Measurements from ENCODE around the gene GPR108. TPM values are rescaled to one million over a fixed set of nuclear protein-coding genes. Genes with fewer than 3 reads are reported as not detected.
A peak's percentile ranks its signal among the peaks of the same experiment; 100 is the strongest.
"Not testable (repeated sequence)": the region's sequence is repeated elsewhere in the genome, so short reads cannot be mapped to it uniquely, and the experiment has no call there.

Gene GPR108
- total RNA-seq, 3 donors from 2014 or later = 74.8 to 115 (median 89.2) TPM

DNA sequence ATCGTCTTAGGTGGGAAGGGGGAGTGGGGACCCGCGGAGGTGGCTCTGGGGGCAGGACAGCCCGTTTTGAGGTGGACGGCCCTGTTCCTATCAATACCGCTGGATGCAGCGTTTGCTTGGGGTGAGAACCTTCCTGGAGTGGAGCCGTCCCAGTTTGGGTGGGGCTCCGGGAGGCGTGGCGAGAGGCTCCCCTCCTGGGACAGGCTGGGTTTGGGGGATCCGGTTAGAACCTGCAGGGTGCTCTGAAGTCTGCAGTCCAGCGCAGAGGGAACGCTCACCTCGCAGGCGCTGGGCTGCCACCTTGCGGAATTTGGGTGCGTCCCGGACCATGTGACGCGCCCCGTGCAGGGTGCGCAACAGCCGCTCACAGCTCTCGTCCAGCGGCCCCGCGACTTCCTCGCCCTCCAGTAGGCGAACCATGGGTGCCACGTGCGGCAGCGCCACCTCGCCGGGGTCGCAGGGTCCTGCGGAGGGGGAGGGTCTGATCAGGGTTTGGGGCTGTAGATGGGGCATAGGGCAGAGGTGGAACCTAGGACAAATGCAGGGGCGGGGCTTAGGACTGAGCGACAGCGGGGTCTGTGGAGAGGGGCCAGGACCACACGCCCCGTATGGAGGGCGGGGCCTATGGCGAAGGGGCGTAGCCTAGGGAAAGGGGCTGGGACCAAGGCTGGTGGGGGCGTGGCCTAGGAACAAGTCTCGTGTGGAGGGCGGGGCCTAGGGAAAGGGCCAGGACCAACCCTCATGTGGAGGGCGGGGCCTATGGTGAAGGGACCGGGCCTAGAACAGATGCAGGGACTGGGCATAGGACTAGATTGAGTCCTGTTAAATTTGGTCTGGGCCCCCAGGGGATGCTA is 16.0 kb upstream of the GPR108 start:
- H3K4me1 ChIP-seq (ENCODE audit: low read depth) = peaks cover 21% of the 10 kb centered on the region
- no peaks in the 10 kb centered on the region for H3K36me3 ChIP-seq (ENCODE audit: low read depth)
- H3K9me3 ChIP-seq = no peaks in the 10 kb centered on the region
- peak; percentile 93 to 95 (median 94) for DNase-seq
- H3K4me3 ChIP-seq = no peak overlapping the region
- peak; percentile 86 for ATAC-seq
- intact Hi-C loops (cut with DNase I, micrococcal nuclease) = no loop called here
- TF ChIP-seq, protein P1, sequence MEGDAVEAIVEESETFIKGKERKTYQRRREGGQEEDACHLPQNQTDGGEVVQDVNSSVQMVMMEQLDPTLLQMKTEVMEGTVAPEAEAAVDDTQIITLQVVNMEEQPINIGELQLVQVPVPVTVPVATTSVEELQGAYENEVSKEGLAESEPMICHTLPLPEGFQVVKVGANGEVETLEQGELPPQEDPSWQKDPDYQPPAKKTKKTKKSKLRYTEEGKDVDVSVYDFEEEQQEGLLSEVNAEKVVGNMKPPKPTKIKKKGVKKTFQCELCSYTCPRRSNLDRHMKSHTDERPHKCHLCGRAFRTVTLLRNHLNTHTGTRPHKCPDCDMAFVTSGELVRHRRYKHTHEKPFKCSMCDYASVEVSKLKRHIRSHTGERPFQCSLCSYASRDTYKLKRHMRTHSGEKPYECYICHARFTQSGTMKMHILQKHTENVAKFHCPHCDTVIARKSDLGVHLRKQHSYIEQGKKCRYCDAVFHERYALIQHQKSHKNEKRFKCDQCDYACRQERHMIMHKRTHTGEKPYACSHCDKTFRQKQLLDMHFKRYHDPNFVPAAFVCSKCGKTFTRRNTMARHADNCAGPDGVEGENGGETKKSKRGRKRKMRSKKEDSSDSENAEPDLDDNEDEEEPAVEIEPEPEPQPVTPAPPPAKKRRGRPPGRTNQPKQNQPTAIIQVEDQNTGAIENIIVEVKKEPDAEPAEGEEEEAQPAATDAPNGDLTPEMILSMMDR (IDR thresholded peaks at IDR 0.05) = peak; percentile 30

DNA sequence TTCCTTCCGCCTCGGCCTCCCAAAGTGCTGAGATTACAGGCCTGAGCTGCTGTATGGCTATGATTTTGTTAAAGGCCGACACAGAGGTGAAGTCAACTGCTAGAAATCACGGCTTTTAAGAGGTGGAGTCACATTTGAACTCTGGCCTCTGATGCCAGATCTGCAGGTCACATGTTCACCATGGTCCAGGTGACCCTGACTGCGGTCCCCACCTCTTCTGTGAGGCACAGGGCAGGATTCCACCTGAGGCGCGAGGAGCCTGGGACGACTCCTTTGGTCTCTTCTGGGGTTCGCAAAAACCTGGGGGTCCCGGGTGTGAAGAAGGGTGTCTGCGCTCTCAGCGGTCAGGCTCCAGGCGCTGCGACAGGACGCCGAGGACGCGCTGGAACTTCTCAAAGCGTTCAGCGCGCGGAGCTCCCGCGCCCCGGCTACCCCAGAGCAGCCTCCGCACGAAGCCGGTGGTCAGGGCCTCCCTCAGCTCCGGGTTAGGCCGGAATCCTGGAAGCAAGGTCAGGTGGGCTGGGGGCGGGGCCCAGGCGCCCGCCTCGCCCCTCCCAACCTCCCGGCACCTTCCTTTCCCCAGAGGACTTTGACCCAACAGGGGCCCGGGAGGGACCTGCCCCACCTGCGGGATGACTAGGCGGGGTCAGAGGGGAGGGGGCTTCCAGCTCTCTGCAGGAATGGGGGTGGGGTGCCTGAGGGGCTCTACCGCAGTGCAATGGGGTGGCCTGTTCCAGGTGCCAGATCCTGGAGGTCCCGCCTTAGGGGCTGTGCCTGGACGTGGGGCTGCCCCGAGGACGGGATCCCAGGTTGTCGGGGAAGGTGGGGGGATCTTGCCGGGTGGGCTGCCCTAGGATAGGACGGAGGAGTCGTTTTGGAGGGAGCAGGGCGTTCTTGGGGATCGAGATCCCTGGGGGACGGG is 15.1 kb upstream of the GPR108 start:
- intact Hi-C loops (cut with DNase I, micrococcal nuclease) = no loop called here
- TF ChIP-seq, protein P1 (IDR thresholded peaks at IDR 0.05) = no peak
- Histone ChIP-seq H3K4me3 (no peak overlapping the region), H3K36me3 (ENCODE audit: low read depth) (no peaks in the 10 kb centered on the region), H3K4me1 (ENCODE audit: low read depth) (peaks cover 21% of the 10 kb centered on the region), H3K9me3 (no peaks in the 10 kb centered on the region)
- DNase-seq (peak; percentile 85 to 89 (median 87)), ATAC-seq (peak; percentile 76)

DNA sequence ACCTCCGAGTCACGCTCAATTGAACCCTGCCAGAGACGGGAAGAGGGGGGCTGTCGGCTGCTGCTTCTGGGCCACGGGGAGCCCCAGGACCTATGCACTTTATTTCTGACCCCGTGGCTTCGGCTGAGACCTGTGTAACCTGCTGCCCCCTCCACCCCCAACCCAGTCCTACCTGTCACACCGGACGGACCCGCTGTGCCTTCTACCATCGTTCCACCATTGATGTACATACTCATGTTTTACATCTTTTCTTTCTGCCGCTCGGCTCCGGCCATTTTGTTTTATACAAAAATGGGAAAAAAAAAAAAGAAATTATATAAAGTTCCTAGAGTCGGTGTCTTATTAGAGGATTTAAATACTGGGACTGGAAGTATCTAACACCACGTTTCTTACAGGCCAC is 13.8 kb upstream of the GPR108 start:
- TF ChIP-seq, protein P1 (IDR thresholded peaks at IDR 0.05) = no peak
- Histone ChIP-seq H3K36me3 (ENCODE audit: low read depth) (no peaks in the 10 kb centered on the region), H3K4me1 (ENCODE audit: low read depth) (peaks cover 21% of the 10 kb centered on the region), H3K4me3 (no peak overlapping the region), H3K9me3 (no peaks in the 10 kb centered on the region)
- intact Hi-C loops (cut with DNase I, micrococcal nuclease) = no loop called here
- ATAC-seq (no peak), DNase-seq (no peak)

DNA sequence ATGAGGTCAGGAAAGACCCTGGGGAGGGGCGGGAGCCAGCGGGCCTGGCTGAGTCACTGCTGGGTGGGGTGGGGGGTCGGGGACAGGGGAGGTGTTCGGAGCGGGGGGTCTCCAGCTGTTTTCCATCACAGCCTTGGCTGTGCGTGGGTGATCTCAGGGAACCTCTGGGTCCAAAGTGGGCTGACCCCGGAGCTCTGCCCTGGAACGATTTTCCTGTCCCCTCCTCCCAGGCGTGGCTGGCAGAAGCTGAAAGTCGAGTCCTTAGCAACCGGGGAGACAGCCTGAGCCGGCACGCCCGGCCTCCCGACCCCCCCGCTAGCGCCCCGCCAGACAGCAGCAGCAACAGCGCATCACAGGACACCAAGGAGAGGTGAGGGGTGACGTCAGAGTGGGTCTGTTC is 12.7 kb upstream of the GPR108 start:
- ATAC-seq (no peak), DNase-seq (peak in 2 of 3 donors; percentile 49 to 64)
- intact Hi-C loops (cut with DNase I, micrococcal nuclease) = no loop called here
- no peak overlapping the region for H3K4me3 ChIP-seq
- no peaks in the 10 kb centered on the region for H3K9me3 ChIP-seq
- no peaks in the 10 kb centered on the region for H3K36me3 ChIP-seq (ENCODE audit: low read depth)
- H3K4me1 ChIP-seq (ENCODE audit: low read depth) = peaks cover 26% of the 10 kb centered on the region
- TF ChIP-seq, protein P1 (IDR thresholded peaks at IDR 0.05) = no peak

DNA sequence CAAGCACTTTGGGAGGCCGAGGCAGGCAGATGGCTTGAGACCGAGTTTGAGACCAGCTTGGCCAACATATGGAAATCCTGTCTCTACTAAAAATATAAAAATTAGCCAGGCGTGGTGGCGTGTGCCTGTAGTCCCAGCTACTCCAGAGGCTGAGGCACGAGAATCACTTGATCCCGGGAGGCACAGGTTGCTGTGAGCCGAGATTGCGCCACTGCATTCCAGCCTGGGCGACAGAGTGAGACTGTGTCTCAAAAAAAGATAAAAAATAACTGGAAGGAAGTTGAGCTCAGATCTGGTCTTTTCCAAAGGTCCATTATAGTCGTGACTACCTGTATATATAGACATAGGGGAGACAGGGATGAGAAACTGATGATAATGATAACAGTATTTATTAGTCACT is 11.2 kb upstream of the GPR108 start:
- ATAC-seq; intact Hi-C loops (cut with DNase I, micrococcal nuclease); H3K4me3 ChIP-seq; H3K36me3 ChIP-seq (ENCODE audit: low read depth); DNase-seq; H3K9me3 ChIP-seq: not testable (repeated sequence)
- H3K4me1 ChIP-seq (ENCODE audit: low read depth) = peaks cover 28% of the 10 kb centered on the region

DNA sequence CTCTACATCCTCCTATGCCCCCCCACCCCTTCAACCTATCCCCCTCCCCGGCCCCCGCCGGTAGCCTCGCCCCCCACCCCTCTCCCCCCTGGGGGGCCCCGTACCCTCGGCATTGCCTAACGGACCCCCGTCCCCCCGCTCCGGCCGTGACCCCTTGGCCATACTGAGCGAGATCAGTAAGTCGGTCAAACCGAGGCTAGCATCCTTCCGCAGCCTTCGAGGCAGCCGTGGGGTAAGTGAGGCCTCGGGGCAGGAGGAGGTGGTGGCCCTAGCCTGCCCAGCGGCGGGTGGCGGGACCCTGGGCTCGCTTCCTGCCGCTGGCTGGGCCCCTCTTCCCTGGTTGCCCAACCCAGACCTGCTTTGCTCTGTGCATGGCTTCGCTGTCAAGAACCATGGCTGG is 8.6 kb upstream of the GPR108 start:
- ATAC-seq = no peak
- intact Hi-C loops (cut with DNase I, micrococcal nuclease) = no loop called here

More for the DNA sequence above, 8.6 kb upstream of the GPR108 start:
- no peaks in the 10 kb centered on the region for H3K9me3 ChIP-seq
- H3K36me3 ChIP-seq (ENCODE audit: low read depth) = no peaks in the 10 kb centered on the region
- DNase-seq = no peak
- TF ChIP-seq, protein P1 (IDR thresholded peaks at IDR 0.05) = no peak
- peaks cover 22% of the 10 kb centered on the region for H3K4me1 ChIP-seq (ENCODE audit: low read depth)
- no peak overlapping the region for H3K4me3 ChIP-seq

Data from mucosa of descending colon (tissue), 3 donors.